Psoas muscle (tissue), 8 donors: ENCODE data around the gene MDM1. TPM values are rescaled to one million over a fixed set of nuclear protein-coding genes. Genes with fewer than 3 reads are reported as not detected.

Source experiments
- ATAC-seq, 4 donors: fragments of 200-7000 bp; cut with Tn5 transposase; one replicate each; pipeline ENCODE4 v1.9.1; 2020; ENCODE audit warnings: moderate library complexity in 3 of 4, mild to moderate bottlenecking in 2 of 4
- DNase-seq, 2 donors: peaks; one replicate each; pipeline ENCODE4 v3.0.0-alpha.2; 2020
- H3K27ac ChIP-seq: fragments of 200-600 bp; one replicate; pipeline ENCODE4 v1.8.0; 2022
- H3K27me3 ChIP-seq, 3 donors: fragments of 200-600 bp in 1 of 3; one replicate each; pipeline versions ENCODE4 v1.6.1 to v1.8.0; 2013 to 2022; ENCODE audit warnings: low read length in 2 of 3, mild to moderate bottlenecking in 2 of 3, moderate library complexity in 1 of 3; ENCODE audit not compliant: insufficient read depth in 3 of 3
- H3K36me3 ChIP-seq, 2 donors: fragments of 200-600 bp in 1 of 2; one replicate each; pipeline versions ENCODE4 v1.6.1 to v1.8.0; 2013 to 2022; ENCODE audit warnings: low read depth in 1 of 2, mild to moderate bottlenecking in 1 of 2, moderate library complexity in 1 of 2; ENCODE audit not compliant: insufficient read depth in 1 of 2
- H3K4me1 ChIP-seq: fragments of 200-600 bp; one replicate; pipeline ENCODE4 v1.8.0; 2022
- H3K4me3 ChIP-seq: fragments of 200-600 bp; one replicate; pipeline ENCODE4 v1.8.0; 2022; ENCODE audit warnings: mild to moderate bottlenecking
- H3K9me3 ChIP-seq: fragments of 200-600 bp; one replicate; pipeline ENCODE4 v1.8.0; 2022
- CTCF ChIP-seq: fragments of 200-600 bp; IDR thresholded peaks from one replicate; pipeline ENCODE4 v1.8.0; 2022; ENCODE audit warnings: antibody characterized with exemption
- WGBS, 3 donors: extraction: QIAGEN DNeasy Blood & Tissue Kit; methylation state at CpG; one replicate each; pipeline versions ENCODE4 v1.1.6 to v1.1.7; 2013; 5-methylcytosine and 5-hydroxymethylcytosine counted together
- intact Hi-C, 2 donors: fragments of 100-400 bp; cut with DNase I; formaldehyde crosslinking; loops; one replicate each; pipeline versions ENCODE4 v1.11.0 to v1.14.2; 2022
- polyA plus RNA-seq, 3 donors: library from polyadenylated mRNA; stranded (reverse); fragments of 200-250 nt; gene quantifications; one replicate each; pipeline ENCODE4 v1.2.3, GENCODE V29; 2013
- total RNA-seq, 4 donors: library from RNA; stranded (reverse); fragmentation: NEBNext Ultra II Directional in 2 of 4; extraction: Animal tissue kit (Norgen Biotek cat#: 25700) in 2 of 4; gene quantifications; one replicate each; pipeline versions ENCODE4 v1.2.1 to v1.2.4, GENCODE V29; 2021 to 2023
- donor health status: healthy with polysubstance abuse.
- donor health status: DM: no; HTN: no; CAD: no; lungs with moderate emphysema.
- donor health status: Bipolar disorder and iron deficiency.
- donor health status: healthy.
- donor health status: DM: yes; HTN: yes; CAD: no.
- donor health status: DM: no; HTN: no; CAD: no.
- donor health status: DM: no; HTN: no; CAD: no.
- donor health status: DM: yes; HTN: yes; CAD: no.

The MDM1 gene
- total and polyA plus RNA-seq, 7 donors, result 1.7 to 9.8 (median 3.5) TPM

GRCh38 chr12:68279227-68280054, 52.7 kb downstream of the MDM1 start:
- ATAC-seq (no peak), DNase-seq (no peak)
- Histone ChIP-seq H3K9me3 (no peaks in the 10 kb centered on the region), H3K27ac (no peak overlapping the region), H3K4me3 (no peak overlapping the region), H3K36me3 (no peaks in the 10 kb centered on the region), H3K27me3 (no peaks in the 10 kb centered on the region), H3K4me1 (no peaks in the 10 kb centered on the region)
- TF ChIP-seq CTCF, result no peak
- 76 to 81% (median 77%) methylated on average over 5 of the region's 5 CpGs for WGBS, 3 donors
- intact Hi-C loops, result no loop called here

- H3K9me3 ChIP-seq, result no peaks in the 10 kb centered on the region
- no peak overlapping the region for H3K4me3 ChIP-seq
- ATAC-seq, result no peak
- H3K36me3 ChIP-seq, result no peaks in the 10 kb centered on the region
- no peak for DNase-seq
- WGBS, 3 donors, result 87% methylated on average over 6 of the region's 6 CpGs
- no peaks in the 10 kb centered on the region for H3K27me3 ChIP-seq
- no peak for TF ChIP-seq CTCF
- no peak overlapping the region for H3K27ac ChIP-seq
- intact Hi-C loops, result no loop called here
- H3K4me1 ChIP-seq, result no peaks in the 10 kb centered on the region
Observed at GRCh38 chr12:68276402-68276930, 55.7 kb downstream of the MDM1 start.

- Histone ChIP-seq H3K4me3 (no peak overlapping the region), H3K27ac (no peak overlapping the region), H3K36me3 (no peaks in the 10 kb centered on the region), H3K27me3 (no peaks in the 10 kb centered on the region), H3K9me3 (no peaks in the 10 kb centered on the region), H3K4me1 (no peaks in the 10 kb centered on the region)
- ATAC-seq (no peak), DNase-seq (no peak)
- no peak for TF ChIP-seq CTCF
- intact Hi-C loops, result no loop called here
Observed at GRCh38 chr12:68272732-68273131, 59.4 kb downstream of the MDM1 start.

GRCh38 chr12:68271346-68271745, 60.8 kb downstream of the MDM1 start:
- Histone ChIP-seq H3K27ac (no peak overlapping the region), H3K4me1 (no peaks in the 10 kb centered on the region), H3K9me3 (no peaks in the 10 kb centered on the region), H3K27me3 (no peaks in the 10 kb centered on the region), H3K36me3 (no peaks in the 10 kb centered on the region), H3K4me3 (no peak overlapping the region)
- ATAC-seq (no peak), DNase-seq (no peak)
- TF ChIP-seq CTCF, result no peak
- intact Hi-C loops, result no loop called here
- WGBS, 3 donors, result 71 to 79% (median 74%) methylated on average over 8 of the region's 8 CpGs
